Right atrium auricular region (tissue), 2 donors: Measurements from ENCODE around the gene MTA3. TPM values are rescaled to one million over a fixed set of nuclear protein-coding genes. Genes with fewer than 3 reads are reported as not detected.

Experiments
- DNase-seq: peaks from one replicate; pipeline ENCODE4 v3.0.0-alpha.2; 2019; ENCODE audit warnings: low spot score
- H3K27ac ChIP-seq, 2 donors: fragments of 200-600 bp; sonication (generic); 1 replicate in 1 of 2; 2 replicates in 1 of 2; pipeline ENCODE4 v1.5.1; 2016 to 2019
- H3K27me3 ChIP-seq, 2 donors: fragments of 200-600 bp; sonication (generic); one replicate each; pipeline versions ENCODE4 v1.5.1 to v1.6.0; 2017 to 2019
- H3K36me3 ChIP-seq: fragments of 200-600 bp; sonication (generic); one replicate; pipeline ENCODE4 v1.5.1; 2016
- H3K4me1 ChIP-seq, 2 donors: fragments of 200-600 bp; sonication (generic); one replicate each; pipeline versions ENCODE4 v1.5.1 to v1.6.0; 2017 to 2019
- H3K4me3 ChIP-seq, 2 donors: fragments of 200-600 bp; sonication (generic); 1 replicate in 1 of 2; 2 replicates in 1 of 2; pipeline ENCODE4 v1.5.1; 2017 to 2019; ENCODE audit warnings: mild to moderate bottlenecking in 1 of 2, moderate library complexity in 1 of 2
- H3K9me3 ChIP-seq, 2 donors: fragments of 200-600 bp; sonication (generic); one replicate each; pipeline ENCODE4 v1.5.1; 2019
- total RNA-seq, 2 donors: library from RNA; depleted of rRNA; stranded (reverse); fragments of >200 nt; gene quantifications; one replicate each; pipeline ENCODE4 v1.1.0, GENCODE V29; 2016
- TF ChIP-seq, protein P1 (sequence below), 2 donors: fragments of 200-600 bp; sonication (generic); IDR thresholded peaks; one replicate each; pipeline ENCODE4 v1.5.1; 2019; ENCODE audit warnings: antibody characterized with exemption in 2 of 2

MTA3 gene
- total RNA-seq, 2 donors from 2014 or later, result 12.9 to 18.5 TPM

DNA sequence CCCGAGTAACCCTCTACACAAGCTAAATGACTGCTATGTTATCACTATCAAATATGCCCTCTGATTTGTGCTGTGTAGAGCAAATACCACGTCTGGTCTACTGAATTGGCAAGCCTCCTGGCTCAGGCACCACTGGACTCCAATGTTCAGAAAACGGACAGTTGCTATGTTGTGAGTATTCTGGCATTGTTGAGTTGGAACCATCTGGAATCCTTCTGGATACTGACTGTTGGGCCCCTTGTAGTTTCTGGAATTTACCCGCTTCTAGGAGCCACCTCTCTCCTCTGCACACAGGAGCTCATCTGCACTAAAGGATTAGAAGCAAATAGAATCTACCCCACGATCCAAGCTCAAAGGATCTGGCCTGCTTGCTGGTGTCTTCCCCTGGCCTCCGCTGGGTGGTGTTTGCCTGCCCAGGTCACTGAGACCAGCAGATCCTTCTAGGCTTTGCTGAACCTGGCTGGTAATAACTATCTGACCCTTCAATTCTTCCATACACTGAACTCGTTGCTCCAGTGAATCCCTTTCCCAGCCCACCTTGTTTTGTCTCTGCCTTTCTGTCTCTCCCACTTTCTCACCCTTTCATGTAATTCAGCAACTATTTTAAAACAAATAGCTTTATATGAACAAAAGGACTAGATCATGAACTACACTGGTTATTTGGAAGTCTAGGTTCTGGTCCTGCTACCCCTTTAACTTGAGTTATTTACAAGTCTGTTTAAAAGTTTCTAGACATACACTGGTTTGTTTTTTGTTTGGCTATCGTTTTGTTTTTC, 226.0 kb downstream of the MTA3 start:
- peak overlapping the region; percentile 77 to 80 for H3K27ac ChIP-seq
- H3K9me3 ChIP-seq, result no peaks in the 10 kb centered on the region
- H3K4me1 ChIP-seq, result peaks cover 0 to 25% of the 10 kb centered on the region in 2 donors
- TF ChIP-seq, protein P1, sequence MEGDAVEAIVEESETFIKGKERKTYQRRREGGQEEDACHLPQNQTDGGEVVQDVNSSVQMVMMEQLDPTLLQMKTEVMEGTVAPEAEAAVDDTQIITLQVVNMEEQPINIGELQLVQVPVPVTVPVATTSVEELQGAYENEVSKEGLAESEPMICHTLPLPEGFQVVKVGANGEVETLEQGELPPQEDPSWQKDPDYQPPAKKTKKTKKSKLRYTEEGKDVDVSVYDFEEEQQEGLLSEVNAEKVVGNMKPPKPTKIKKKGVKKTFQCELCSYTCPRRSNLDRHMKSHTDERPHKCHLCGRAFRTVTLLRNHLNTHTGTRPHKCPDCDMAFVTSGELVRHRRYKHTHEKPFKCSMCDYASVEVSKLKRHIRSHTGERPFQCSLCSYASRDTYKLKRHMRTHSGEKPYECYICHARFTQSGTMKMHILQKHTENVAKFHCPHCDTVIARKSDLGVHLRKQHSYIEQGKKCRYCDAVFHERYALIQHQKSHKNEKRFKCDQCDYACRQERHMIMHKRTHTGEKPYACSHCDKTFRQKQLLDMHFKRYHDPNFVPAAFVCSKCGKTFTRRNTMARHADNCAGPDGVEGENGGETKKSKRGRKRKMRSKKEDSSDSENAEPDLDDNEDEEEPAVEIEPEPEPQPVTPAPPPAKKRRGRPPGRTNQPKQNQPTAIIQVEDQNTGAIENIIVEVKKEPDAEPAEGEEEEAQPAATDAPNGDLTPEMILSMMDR (IDR thresholded peaks at IDR 0.05), result peak in 1 of 2 donors; percentile 32
- H3K4me3 ChIP-seq, result no peak overlapping the region
- DNase-seq, result no peak
- no peaks in the 10 kb centered on the region for H3K27me3 ChIP-seq
- no peaks in the 10 kb centered on the region for H3K36me3 ChIP-seq

DNA sequence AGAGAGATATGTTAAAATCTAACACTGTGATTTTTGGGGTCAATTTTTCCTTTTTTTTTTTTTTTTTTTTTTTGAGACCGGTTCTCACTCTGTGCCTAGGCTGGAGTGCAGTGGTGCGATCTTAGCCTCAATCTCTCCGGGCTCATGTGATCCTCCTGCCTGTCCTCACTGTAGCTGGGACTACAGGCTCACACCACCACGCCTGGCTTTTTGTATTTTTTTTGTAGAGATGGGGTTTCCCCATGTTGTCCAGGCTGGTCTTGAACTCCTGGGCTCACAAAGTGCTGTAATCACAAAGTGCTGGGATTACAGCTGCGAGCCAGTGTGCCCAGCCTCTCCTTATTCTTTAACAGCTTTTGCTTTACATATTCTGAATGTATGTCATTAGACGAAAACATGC, 226.8 kb downstream of the MTA3 start:
- Histone ChIP-seq H3K27me3 (no peaks in the 10 kb centered on the region), H3K4me3 (no peak overlapping the region), H3K9me3 (no peaks in the 10 kb centered on the region), H3K4me1 (peaks cover 0 to 25% of the 10 kb centered on the region in 2 donors), H3K36me3 (no peaks in the 10 kb centered on the region), H3K27ac (no peak overlapping the region)
- DNase-seq, result no peak
- TF ChIP-seq, protein P1 (IDR thresholded peaks at IDR 0.05), result no peak

DNA sequence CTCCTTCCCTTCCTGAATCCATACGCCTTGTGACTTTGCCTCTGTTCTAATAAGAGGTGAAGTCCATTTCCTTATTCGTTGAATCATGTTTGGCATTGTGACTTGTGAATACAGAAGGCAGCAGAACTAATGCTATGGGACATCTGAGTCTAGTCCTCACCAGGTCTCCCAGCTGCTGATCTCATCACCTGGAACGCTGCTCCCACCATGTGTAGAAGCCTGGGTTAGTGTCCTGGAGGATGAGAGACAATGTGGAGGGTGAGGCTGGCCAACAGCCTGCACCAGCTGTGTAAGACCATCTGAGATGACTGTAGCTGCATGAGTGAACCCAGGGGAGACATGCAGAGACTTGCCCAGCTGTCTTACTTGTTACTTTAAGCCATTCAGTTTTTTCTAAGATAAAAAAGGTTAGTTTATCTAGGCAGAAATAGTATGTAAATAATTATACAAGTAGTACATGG, 227.4 kb downstream of the MTA3 start:
- Histone ChIP-seq H3K4me1 (peaks cover 0 to 27% of the 10 kb centered on the region in 2 donors), H3K27ac (peak overlapping the region in 1 of 2 donors; percentile 16), H3K4me3 (no peak overlapping the region), H3K36me3 (no peaks in the 10 kb centered on the region), H3K9me3 (no peaks in the 10 kb centered on the region), H3K27me3 (no peaks in the 10 kb centered on the region)
- TF ChIP-seq, protein P1 (IDR thresholded peaks at IDR 0.05), result no peak
- no peak for DNase-seq

DNA sequence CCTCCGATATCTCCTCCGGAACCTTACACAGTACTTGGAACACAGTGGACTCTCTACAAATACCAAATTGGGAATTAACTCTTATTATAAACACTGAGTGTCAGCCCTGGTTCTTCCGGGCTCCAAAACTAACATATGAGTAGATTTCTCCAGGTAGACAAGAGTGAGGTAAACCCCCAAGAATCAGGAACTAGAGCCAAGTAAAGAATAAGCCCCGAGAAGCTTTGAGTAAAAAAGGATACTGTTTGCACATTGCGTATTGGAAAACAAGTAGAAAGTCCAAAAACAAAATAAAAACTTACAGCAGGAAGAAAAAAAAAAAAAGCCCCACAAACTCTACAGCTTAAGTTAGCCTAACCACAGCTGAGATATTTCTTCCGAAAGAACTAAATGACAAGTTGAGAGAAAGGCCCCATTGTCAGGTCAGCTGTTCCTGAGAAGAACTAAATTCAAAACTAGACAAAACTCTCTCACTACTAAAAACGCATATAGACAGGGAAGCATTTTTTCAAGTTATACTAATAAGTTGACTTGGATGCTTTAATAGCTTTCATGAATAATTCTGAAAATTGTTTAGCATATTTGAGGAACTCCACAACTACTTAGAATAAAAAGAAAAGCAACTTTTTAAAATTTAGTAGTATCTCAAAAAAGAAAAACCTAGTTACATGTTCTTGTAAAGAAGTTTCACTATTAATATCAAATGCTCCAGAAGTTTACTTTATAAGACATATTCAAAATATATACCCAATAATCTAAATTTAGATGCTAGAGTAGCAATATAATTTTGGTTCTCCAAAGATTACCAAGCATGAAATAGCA, 228.2 kb downstream of the MTA3 start:
- TF ChIP-seq, protein P1 (IDR thresholded peaks at IDR 0.05), result no peak
- peak overlapping the region in 1 of 2 donors; percentile 16 for H3K27ac ChIP-seq
- H3K4me1 ChIP-seq, result peaks cover 0 to 27% of the 10 kb centered on the region in 2 donors
- no peaks in the 10 kb centered on the region for H3K36me3 ChIP-seq
- H3K4me3 ChIP-seq, result no peak overlapping the region
- H3K27me3 ChIP-seq, result no peaks in the 10 kb centered on the region
- no peaks in the 10 kb centered on the region for H3K9me3 ChIP-seq
- no peak for DNase-seq

DNA sequence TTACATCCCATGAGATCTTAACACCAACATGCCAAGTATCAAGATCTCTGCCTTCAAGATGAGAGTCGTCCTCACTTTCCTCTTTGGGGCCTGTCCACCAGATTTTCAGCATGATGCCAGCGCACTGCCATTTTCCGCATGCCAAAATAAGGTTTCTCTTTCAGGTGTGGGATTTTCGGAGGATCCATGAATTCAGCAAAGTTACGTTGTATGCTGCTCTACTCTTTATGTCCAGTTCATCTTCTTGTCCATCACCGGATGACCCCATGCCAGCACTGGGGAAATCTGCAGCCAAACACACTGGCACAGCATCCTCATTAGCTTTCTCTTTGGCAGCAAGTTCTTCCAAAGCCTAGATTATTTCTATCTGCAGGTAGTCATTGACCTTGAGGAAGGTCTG, 228.8 kb downstream of the MTA3 start:
- H3K27ac ChIP-seq, result no peak overlapping the region
- peaks cover 0 to 22% of the 10 kb centered on the region in 2 donors for H3K4me1 ChIP-seq
- no peaks in the 10 kb centered on the region for H3K36me3 ChIP-seq
- no peaks in the 10 kb centered on the region for H3K27me3 ChIP-seq
- TF ChIP-seq, protein P1 (IDR thresholded peaks at IDR 0.05), result no peak
- H3K9me3 ChIP-seq, result no peaks in the 10 kb centered on the region
- H3K4me3 ChIP-seq, result no peak overlapping the region
- DNase-seq, result no peak
